WTC11 (cell line): ENCODE data around the gene DLGAP4. TPM values are rescaled to one million over a fixed set of nuclear protein-coding genes. Genes with fewer than 3 reads are reported as not detected.

Experiments used
- ATAC-seq: fragments of 200-7000 bp; cut with Tn5 transposase; 2 replicates; pipeline ENCODE4 v1.10.0; 2021; ENCODE audit warnings: mild to moderate bottlenecking, moderate library complexity
- CTCF ChIA-PET: fragments of 300-600 bp; sonication (Branson Sonifier 250); formaldehyde crosslinking; loops from one replicate; lab custom pipeline; 2021; ENCODE audit warnings: antibody characterized with exemption; lab: Charles Lee
- POLR2A ChIA-PET: fragments of 350-600 bp; sonication (Branson Sonifier 250); formaldehyde crosslinking; loops from one replicate; lab custom pipeline; 2021; ENCODE audit warnings: antibody characterized with exemption; lab: Charles Lee
- DNase-seq: peaks from one replicate; pipeline ENCODE4 v3.0.0; 2021; ENCODE audit warnings: low spot score
- H3K27ac Mint-ChIP-seq: 2 replicates; pipeline ENCODE4 v1.8.0; 2021; ENCODE audit warnings: mixed read lengths
- H3K27me3 Mint-ChIP-seq: 2 replicates; pipeline ENCODE4 v1.8.0; 2021; ENCODE audit warnings: low read depth, mild to moderate bottlenecking, moderate library complexity, mixed read lengths
- H3K36me3 Mint-ChIP-seq: 2 replicates; pipeline ENCODE4 v1.8.0; 2021; ENCODE audit warnings: mixed read lengths
- H3K4me1 Mint-ChIP-seq: 2 replicates; pipeline ENCODE4 v1.8.0; 2022; ENCODE audit warnings: mixed read lengths
- H3K4me3 Mint-ChIP-seq: 2 replicates; pipeline ENCODE4 v1.8.0; 2021; ENCODE audit warnings: mild to moderate bottlenecking, moderate library complexity, mixed read lengths
- H3K9me3 Mint-ChIP-seq: 2 replicates; pipeline ENCODE4 v1.8.0; 2021; ENCODE audit warnings: mixed read lengths
- ATF2 ChIP-seq: sonication (generic); formaldehyde crosslinking; IDR thresholded peaks from 2 replicates; pipeline ENCODE4 v1.8.1; 2022; ENCODE audit warnings: low read depth, missing genetic modification reagents, borderline replicate concordance
- ATF3 ChIP-seq: sonication (generic); formaldehyde crosslinking; conservative IDR thresholded peaks from 2 replicates; pipeline ENCODE4 v1.8.1; 2022; ENCODE audit warnings: mild to moderate bottlenecking, missing genetic modification reagents
- E2F1 ChIP-seq: sonication (generic); formaldehyde crosslinking; IDR thresholded peaks from 2 replicates; pipeline ENCODE4 v1.8.0; 2022; ENCODE audit warnings: mild to moderate bottlenecking, missing genetic modification reagents
- E2F5 ChIP-seq: sonication (generic); formaldehyde crosslinking; IDR thresholded peaks from 2 replicates; pipeline ENCODE4 v1.8.1; 2022; ENCODE audit warnings: mild to moderate bottlenecking, moderate library complexity, missing genetic modification reagents
- FOXP4 ChIP-seq: sonication (generic); formaldehyde crosslinking; IDR thresholded peaks from 2 replicates; pipeline ENCODE4 v1.8.0; 2022; ENCODE audit warnings: mild to moderate bottlenecking, missing genetic modification reagents
- GRHL2 ChIP-seq: fragments of 250-450 bp; sonication (Bioruptor Pico); IDR thresholded peaks from 2 replicates; pipeline ENCODE4 v1.8.0; 2022; ENCODE audit warnings: mild to moderate bottlenecking, moderate library complexity; ENCODE audit not compliant: insufficient replicate concordance, severe bottlenecking
- GTF2I ChIP-seq: fragments of 250-450 bp; sonication (Bioruptor Pico); conservative IDR thresholded peaks from 2 replicates; pipeline ENCODE4 v1.4.0; 2021; ENCODE audit warnings: mild to moderate bottlenecking
- MAX ChIP-seq: sonication (generic); formaldehyde crosslinking; IDR thresholded peaks from 2 replicates; pipeline ENCODE4 v1.8.0; 2022; ENCODE audit warnings: mild to moderate bottlenecking, missing genetic modification reagents
- NFATC4 ChIP-seq: fragments of 250-450 bp; sonication (Bioruptor Pico); IDR thresholded peaks from 2 replicates; pipeline ENCODE4 v1.9.0; 2021; ENCODE audit warnings: mild to moderate bottlenecking
- RELA ChIP-seq: sonication (generic); formaldehyde crosslinking; IDR thresholded peaks from 2 replicates; pipeline ENCODE4 v1.8.1; 2022; ENCODE audit warnings: missing genetic modification reagents, mild to moderate bottlenecking, borderline replicate concordance
- RORB ChIP-seq: fragments of 250-450 bp; sonication (Bioruptor Pico); IDR thresholded peaks from 2 replicates; pipeline ENCODE4 v1.9.0; 2021; ENCODE audit warnings: mild to moderate bottlenecking
- SMAD3 ChIP-seq: sonication (generic); formaldehyde crosslinking; IDR thresholded peaks from 2 replicates; pipeline ENCODE4 v1.8.0; 2022; ENCODE audit warnings: missing genetic modification reagents, mild to moderate bottlenecking, borderline replicate concordance
- SMAD4 ChIP-seq: sonication (generic); formaldehyde crosslinking; IDR thresholded peaks from 2 replicates; pipeline ENCODE4 v1.8.0; 2022; ENCODE audit warnings: mild to moderate bottlenecking, missing genetic modification reagents
- SP1 ChIP-seq: sonication (generic); formaldehyde crosslinking; conservative IDR thresholded peaks from 2 replicates; pipeline ENCODE4 v1.8.1; 2022; ENCODE audit warnings: missing genetic modification reagents
- TEAD4 ChIP-seq: sonication (generic); formaldehyde crosslinking; IDR thresholded peaks from 2 replicates; pipeline ENCODE4 v1.8.0; 2022; ENCODE audit warnings: mild to moderate bottlenecking, missing genetic modification reagents
- TP53 ChIP-seq: sonication (generic); formaldehyde crosslinking; IDR thresholded peaks from 2 replicates; pipeline ENCODE4 v1.8.1; 2023; ENCODE audit warnings: mild to moderate bottlenecking, missing genetic modification reagents
- ZSCAN18 ChIP-seq: fragments of 250-450 bp; sonication (Bioruptor Pico); IDR thresholded peaks from 2 replicates; pipeline ENCODE4 v2.1.2; 2022; ENCODE audit warnings: mild to moderate bottlenecking, moderate library complexity
- total RNA-seq: library from RNA; stranded (reverse); gene quantifications from 3 replicates; pipeline ENCODE4 v1.2.3, GENCODE V29; 2021

Gene DLGAP4
- total RNA-seq, 1 experiment from 2014 or later: 52.6 TPM

- TF ChIP-seq MAX (CRISPR knock-in tag) (0 out of 2 replicates have a peak, but pooled peaks have one; percentile 20), TP53 (CRISPR knock-in tag) (no peak), ATF3 (no peak), FOXP4 (CRISPR knock-in tag) (no peak), SMAD3 (CRISPR knock-in tag) (no peak), ATF2 (CRISPR knock-in tag) (no peak), ZSCAN18 (CRISPR knock-in tag) (no peak), E2F5 (CRISPR knock-in tag) (no peak), RORB (CRISPR knock-in tag) (no peak), SMAD4 (no peak), GTF2I (CRISPR knock-in tag) (0 out of 2 replicates have a peak, but pooled peaks have one; percentile 14), E2F1 (no peak), GRHL2 (no peak), NFATC4 (CRISPR knock-in tag) (no peak), SP1 (CRISPR knock-in tag) (no peak), TEAD4 (CRISPR knock-in tag) (no peak)
Measured at GRCh38 chr20:36439040-36439730, 133.0 kb downstream of the DLGAP4 start (continued).

GRCh38 chr20:36439731-36440072, 133.6 kb downstream of the DLGAP4 start:
- H3K4me3 Mint-ChIP-seq: no peak overlapping the region
- no peak overlapping the region for H3K27ac Mint-ChIP-seq
- no peak for ATAC-seq
- peaks cover 4% of the 10 kb centered on the region for H3K4me1 Mint-ChIP-seq
- POLR2A ChIA-PET: interaction anchor here (0.6 to 0.8 kb wide), 2 partner anchors 15 to 85 kb away, joined by 3 to 7 read pairs; no protein-coding TSS in a partner anchor
- H3K27me3 Mint-ChIP-seq: peaks cover 14% of the 10 kb centered on the region
- no peaks in the 10 kb centered on the region for H3K36me3 Mint-ChIP-seq
- TF ChIP-seq TP53 (CRISPR knock-in tag) (no peak), RELA (CRISPR knock-in tag) (0 out of 2 replicates have a peak, but pooled peaks have one; percentile 39)
- TF ChIP-seq, all 79 proteins: peak for 1
- H3K9me3 Mint-ChIP-seq: no peaks in the 10 kb centered on the region
- CTCF ChIA-PET: interaction anchor here (0.6 to 2.9 kb wide), 60 partner anchors 8 to 1504 kb away, joined by 3 to 54 read pairs (median 5); partner anchors contain the start of genes AAR2 and RAB5IF
- DNase-seq: no peak
